ENCODE results near the gene TTC34.
"Not testable (repeated sequence)": the region's sequence is repeated elsewhere in the genome, so short reads cannot be mapped to it uniquely, and the experiment has no call there.

The TTC34 gene

DNA sequence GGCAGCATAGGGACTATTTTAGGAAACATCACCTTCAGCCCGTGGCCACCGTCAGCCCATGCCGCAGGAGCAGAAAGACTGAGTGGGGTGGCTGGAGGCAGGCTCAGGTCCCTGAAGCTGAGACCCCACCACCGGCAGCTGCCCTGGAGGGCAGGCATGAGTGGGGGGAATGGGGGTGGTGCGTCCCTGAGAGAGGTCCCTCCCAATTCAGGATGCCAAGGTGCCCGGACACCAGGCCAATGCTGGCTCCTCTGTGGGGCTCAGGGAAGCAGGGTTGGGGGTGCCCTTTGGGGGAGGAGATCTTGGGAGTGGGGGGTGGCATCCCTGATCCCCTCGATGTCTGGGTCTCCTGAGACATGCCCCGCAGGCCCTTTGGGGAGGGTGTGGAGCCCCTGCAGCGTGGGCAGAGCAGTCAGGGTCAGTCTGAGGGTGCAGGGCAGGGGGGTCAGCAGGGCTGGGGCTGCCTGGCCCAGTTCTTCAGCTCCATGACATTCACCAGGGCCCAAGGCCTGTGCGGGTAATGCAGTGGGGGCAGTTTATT is 998 bp upstream of the TTC34 start:
- Mint-ChIP-seq H3K4me1 (ENCODE audit: low read depth) (peaks cover 5% of the 10 kb centered on the region), H3K27ac (no peak overlapping the region), H3K36me3 (ENCODE audit: low read depth) (no peaks in the 10 kb centered on the region), H3K4me3 (no peak overlapping the region), H3K27me3 (no peaks in the 10 kb centered on the region), H3K9me3 (no peaks in the 10 kb centered on the region)
- intact Hi-C loops (cut with micrococcal nuclease): no loop called here

DNA sequence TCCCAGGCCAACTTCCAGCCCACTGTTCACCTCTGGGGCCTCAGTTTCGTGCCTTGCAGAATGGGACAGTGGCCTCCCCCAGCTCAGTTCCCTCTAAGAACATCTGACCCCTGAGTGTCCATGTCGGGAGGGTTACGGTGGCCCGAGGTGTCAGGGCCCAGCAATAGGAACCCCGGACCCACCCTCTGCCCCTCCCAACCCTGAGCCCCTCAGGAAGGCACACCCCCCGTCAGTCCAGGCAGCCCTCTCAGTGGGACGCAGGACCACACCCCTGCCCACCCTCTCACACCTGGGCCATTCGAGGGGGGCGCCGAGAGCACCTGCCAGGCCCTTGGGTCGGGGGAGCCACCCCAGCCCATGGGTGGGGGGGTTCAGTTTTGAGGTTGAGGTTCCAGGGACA is 447 bp downstream of the TTC34 start:
- Mint-ChIP-seq H3K27ac (no peak overlapping the region), H3K4me1 (ENCODE audit: low read depth) (peaks cover 5% of the 10 kb centered on the region), H3K36me3 (ENCODE audit: low read depth) (no peaks in the 10 kb centered on the region), H3K4me3 (no peak overlapping the region), H3K27me3 (peaks cover 3% of the 10 kb centered on the region), H3K9me3 (no peaks in the 10 kb centered on the region)
- intact Hi-C loops (cut with micrococcal nuclease): no loop called here

DNA sequence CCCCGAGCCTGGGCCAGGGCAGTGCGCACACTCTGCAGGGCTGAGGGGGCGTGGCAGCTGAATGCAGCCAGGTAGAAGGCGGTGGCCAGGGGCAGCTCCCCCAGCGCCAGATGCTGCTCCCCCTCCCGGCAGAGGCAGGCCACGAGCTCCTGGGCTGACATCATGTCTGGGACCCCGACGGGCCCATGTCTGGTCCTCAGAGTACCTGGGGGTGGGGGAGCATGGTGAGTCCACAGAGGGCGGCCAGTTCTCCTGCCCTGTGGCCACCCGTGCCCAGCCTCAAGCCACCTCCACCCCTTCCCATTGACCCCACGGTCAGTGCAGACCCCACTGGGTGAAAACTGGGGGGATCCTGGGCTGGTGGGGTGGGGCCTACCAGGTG is 838 bp downstream of the TTC34 start:
- no peak overlapping the region for H3K4me3 Mint-ChIP-seq
- no peaks in the 10 kb centered on the region for H3K36me3 Mint-ChIP-seq (ENCODE audit: low read depth)
- peaks cover 5% of the 10 kb centered on the region for H3K4me1 Mint-ChIP-seq (ENCODE audit: low read depth)
- H3K27ac Mint-ChIP-seq: no peak overlapping the region
- no peaks in the 10 kb centered on the region for H3K9me3 Mint-ChIP-seq
- intact Hi-C loops (cut with micrococcal nuclease): no loop called here
- H3K27me3 Mint-ChIP-seq: peaks cover 3% of the 10 kb centered on the region

DNA sequence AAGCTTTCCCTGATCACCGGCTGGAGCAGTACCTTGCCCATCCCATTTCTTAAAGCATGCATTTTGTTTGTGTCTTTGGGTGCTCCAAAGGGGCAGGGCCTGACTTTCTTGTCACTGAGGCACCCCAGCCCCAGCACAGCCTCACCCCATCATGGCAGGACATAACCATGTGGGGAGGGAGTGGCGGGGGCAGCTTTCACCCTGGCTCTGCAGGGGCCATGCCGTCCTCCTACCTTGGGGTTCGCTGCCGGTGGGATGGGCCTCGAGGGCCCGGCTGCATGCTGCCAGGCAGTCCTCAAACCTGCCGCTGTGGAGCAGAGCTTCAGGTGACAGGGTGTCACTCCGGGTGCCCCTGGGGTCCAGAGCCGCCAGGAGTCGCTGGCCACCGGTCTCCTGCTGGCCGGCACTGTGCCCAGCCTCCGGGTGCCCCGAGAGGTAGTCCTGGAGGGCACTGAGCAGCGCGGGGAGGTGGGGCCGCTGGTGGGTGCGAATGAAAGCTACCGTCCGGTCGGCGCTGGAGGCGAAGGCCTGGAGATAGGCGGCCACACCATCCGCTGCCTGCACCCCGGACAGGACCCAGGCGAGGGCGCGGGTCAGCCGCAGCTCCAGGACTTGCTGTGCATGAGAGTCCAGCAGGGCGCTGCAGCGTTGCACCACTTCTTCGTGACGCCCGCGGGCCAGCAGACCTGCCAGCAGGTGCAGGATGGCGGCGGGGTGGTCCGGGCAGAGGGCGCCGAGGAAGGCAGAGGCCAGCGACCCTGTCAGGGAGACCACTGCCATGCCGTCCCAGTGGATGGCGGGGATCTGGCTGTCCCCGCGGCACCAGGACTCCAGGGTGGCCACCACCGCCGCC is 1.5 kb downstream of the TTC34 start:
- no peaks in the 10 kb centered on the region for H3K36me3 Mint-ChIP-seq (ENCODE audit: low read depth)
- no peak overlapping the region for H3K27ac Mint-ChIP-seq
- no peaks in the 10 kb centered on the region for H3K9me3 Mint-ChIP-seq
- H3K4me3 Mint-ChIP-seq: no peak overlapping the region
- intact Hi-C loops (cut with micrococcal nuclease): no loop called here
- H3K27me3 Mint-ChIP-seq: peaks cover 3% of the 10 kb centered on the region
- peaks cover 5% of the 10 kb centered on the region for H3K4me1 Mint-ChIP-seq (ENCODE audit: low read depth)

DNA sequence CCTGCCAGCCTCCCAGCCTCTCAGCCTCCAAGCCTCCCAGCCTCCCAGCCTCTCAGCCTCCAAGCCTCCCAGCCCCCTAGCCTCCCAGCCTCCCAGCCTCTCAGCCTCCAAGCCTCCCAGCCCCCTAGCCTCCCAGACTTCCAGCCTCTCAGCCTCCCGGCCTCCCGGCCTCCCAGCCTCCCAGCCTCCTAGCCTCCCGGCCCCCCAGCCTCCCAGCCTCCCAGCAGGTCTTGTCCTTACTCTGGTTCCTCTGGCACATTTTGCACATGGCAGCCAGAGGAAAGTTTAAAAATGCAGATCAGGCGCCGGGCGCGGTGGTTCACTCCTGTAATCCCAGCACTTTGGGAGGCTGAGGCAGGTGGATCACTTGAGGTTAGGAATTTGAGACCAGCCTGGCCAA is 2.5 kb downstream of the TTC34 start:
- H3K4me3 Mint-ChIP-seq; H3K36me3 Mint-ChIP-seq (ENCODE audit: low read depth); intact Hi-C loops (cut with micrococcal nuclease); H3K27me3 Mint-ChIP-seq; H3K9me3 Mint-ChIP-seq; H3K4me1 Mint-ChIP-seq (ENCODE audit: low read depth); H3K27ac Mint-ChIP-seq: not testable (repeated sequence)

DNA sequence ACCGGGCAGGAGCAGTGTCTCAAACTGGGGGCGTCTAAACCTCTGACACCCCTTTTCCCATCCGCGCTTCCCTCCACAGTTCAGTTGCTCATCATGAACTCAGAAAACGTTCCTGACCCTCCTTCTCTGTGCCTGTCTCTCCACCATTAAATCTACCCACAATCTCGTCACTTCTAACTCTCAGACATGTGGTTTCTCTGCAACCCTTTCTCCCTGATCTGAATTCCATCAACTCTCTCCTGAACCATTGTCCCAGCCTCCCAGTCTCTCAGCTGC is 3.8 kb downstream of the TTC34 start:
- Mint-ChIP-seq H3K4me3 (no peak overlapping the region), H3K27me3 (peaks cover 9% of the 10 kb centered on the region), H3K36me3 (ENCODE audit: low read depth) (no peaks in the 10 kb centered on the region), H3K9me3 (peaks cover 13% of the 10 kb centered on the region), H3K27ac (no peak overlapping the region), H3K4me1 (ENCODE audit: low read depth) (peaks cover 5% of the 10 kb centered on the region)
- intact Hi-C loops (cut with micrococcal nuclease): no loop called here

DNA sequence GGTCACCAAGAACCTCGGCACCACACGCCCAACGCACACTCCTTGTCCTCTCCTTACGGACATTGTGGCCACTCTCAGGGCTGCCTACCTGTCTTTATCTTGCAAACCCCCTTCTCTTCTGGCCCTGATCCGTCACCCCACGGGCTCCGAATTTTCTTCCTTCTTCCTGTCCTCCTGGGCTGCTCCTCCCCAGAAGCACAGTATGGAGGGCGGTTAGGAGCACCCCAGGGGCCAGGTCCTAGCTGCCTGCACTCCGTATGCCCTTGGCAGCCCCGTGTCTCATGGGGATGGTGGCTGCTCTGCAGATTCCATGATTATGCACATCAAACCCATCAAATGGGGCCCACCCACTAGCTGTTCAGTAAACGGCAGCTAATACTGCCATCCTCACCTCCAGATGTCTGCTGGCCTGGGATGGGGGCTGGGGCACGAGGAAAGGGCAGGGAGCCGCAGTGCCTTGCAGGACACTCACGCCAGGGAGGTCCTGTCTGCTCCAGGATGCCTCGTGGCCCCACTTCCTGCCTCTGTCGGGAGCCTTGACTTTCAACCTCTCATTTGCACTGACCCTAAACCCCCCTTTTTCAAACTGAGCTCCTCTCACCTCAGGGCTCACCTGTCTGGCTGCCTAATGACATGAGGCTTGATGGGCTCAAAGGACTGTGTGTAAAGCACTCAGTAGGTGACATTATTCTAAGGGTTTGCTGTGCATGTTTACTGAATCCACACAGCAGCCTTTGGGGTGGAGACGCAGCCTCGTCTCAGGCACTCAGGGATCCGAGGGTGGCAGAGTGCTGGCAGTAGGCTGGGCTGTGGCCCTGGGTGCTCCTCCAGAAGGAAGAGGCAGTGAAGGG is 4.4 kb downstream of the TTC34 start:
- no peaks in the 10 kb centered on the region for H3K36me3 Mint-ChIP-seq (ENCODE audit: low read depth)
- H3K27ac Mint-ChIP-seq: no peak overlapping the region
- H3K4me1 Mint-ChIP-seq (ENCODE audit: low read depth): peaks cover 5% of the 10 kb centered on the region
- intact Hi-C loops (cut with micrococcal nuclease): no loop called here
- H3K4me3 Mint-ChIP-seq: no peak overlapping the region
- peaks cover 19% of the 10 kb centered on the region for H3K9me3 Mint-ChIP-seq
- peaks cover 14% of the 10 kb centered on the region for H3K27me3 Mint-ChIP-seq

DNA sequence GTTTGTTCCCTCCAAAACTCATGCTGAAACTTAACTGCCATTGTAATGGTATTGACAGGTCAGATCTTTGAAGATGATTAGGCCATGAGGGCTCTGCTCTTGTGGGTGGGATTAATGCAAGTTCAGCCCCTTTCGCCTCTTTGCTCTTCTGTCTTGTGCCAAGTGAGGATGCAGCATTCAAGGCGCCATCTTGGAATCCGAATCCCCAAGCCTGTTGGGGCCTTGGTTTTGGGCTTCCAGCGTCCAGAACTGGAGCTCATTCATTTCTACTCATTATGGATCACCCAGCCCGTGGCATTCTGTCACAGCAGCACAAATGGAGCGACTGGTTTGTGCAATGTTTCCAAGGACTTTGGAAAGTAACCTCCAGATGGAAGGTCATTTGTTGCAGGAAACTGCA is 5.6 kb downstream of the TTC34 start:
- Mint-ChIP-seq H3K27ac (no peak overlapping the region), H3K4me1 (ENCODE audit: low read depth) (no peaks in the 10 kb centered on the region), H3K9me3 (peaks cover 27% of the 10 kb centered on the region), H3K36me3 (ENCODE audit: low read depth) (no peaks in the 10 kb centered on the region), H3K4me3 (no peak overlapping the region), H3K27me3 (peaks cover 24% of the 10 kb centered on the region)
- intact Hi-C loops (cut with micrococcal nuclease): no loop called here

DNA sequence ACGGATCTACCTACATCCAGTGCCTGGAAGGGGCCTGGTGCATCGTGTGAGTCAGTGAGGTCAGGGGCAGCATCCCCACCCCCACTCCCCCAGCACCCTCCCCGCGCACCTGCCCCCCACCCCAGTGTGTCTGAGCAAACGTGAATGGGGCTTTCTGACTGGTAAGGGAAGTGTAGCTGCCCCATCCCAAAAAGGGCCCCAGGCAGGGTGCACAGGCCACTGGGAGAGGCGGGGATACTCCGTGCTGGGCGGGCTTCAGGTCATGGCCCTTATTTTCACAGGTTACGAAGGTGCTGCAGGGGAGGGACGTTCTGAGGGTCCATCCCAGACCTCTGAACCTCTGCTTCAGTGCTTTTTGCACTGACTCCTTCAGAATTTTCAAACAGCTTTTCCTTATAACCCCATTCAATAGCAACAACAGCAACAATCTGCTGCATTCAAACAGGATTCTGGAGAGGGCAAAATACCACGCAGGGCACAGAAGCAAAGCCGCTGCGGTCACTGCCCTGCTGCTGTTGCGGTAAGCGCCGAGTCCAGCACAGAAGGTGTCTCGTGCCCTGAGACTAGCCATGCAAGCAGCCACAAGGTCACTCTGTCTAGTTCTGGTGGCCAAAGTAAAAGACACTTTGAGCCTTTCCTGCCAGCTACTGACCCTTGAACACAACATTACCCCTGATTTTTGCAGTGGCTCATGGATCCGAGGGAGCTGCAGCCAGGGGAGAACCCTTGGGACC is 10.3 kb downstream of the TTC34 start:
- H3K27ac Mint-ChIP-seq: no peak overlapping the region
- H3K4me3 Mint-ChIP-seq: no peak overlapping the region
- H3K27me3 Mint-ChIP-seq: peaks cover 60% of the 10 kb centered on the region
- H3K9me3 Mint-ChIP-seq: peaks cover 27% of the 10 kb centered on the region
- intact Hi-C loops (cut with micrococcal nuclease): no loop called here
- no peaks in the 10 kb centered on the region for H3K36me3 Mint-ChIP-seq (ENCODE audit: low read depth)
- peaks cover 14% of the 10 kb centered on the region for H3K4me1 Mint-ChIP-seq (ENCODE audit: low read depth)

DNA sequence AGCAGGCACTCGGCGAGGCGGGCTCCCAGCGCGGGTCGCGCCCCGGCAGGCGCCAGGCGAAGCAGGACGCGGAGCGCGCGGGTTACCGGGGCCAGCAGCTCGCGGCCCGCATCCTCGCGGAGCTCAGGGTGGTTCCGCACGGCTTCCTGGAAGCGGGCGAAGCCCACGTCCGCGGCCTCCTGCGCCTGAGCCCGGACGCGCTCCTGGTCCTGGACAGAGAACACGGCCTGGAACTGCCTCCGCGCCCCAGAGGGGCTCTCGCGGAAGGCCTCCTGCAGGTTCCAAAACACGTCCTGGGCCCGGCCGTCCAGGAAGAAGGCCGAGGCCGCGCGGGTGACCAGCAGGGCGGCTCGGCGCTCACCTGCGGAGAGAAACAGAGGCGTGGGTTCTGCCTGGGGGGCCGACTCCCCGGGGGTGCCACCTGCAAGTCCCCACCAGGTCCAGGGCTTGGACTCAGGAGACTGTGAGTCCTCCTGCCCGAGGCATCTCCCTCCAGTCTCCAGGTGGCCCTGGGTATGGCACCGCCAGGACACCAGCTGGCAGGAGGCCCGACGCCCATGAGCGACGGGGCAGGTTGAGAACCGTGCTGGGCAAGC is 11.4 kb downstream of the TTC34 start:
- no peak overlapping the region for H3K4me3 Mint-ChIP-seq
- peaks cover 60% of the 10 kb centered on the region for H3K27me3 Mint-ChIP-seq
- H3K36me3 Mint-ChIP-seq (ENCODE audit: low read depth): no peaks in the 10 kb centered on the region
- no peak overlapping the region for H3K27ac Mint-ChIP-seq
- peaks cover 27% of the 10 kb centered on the region for H3K9me3 Mint-ChIP-seq
- H3K4me1 Mint-ChIP-seq (ENCODE audit: low read depth): peaks cover 14% of the 10 kb centered on the region
- intact Hi-C loops (cut with micrococcal nuclease): no loop called here

DNA sequence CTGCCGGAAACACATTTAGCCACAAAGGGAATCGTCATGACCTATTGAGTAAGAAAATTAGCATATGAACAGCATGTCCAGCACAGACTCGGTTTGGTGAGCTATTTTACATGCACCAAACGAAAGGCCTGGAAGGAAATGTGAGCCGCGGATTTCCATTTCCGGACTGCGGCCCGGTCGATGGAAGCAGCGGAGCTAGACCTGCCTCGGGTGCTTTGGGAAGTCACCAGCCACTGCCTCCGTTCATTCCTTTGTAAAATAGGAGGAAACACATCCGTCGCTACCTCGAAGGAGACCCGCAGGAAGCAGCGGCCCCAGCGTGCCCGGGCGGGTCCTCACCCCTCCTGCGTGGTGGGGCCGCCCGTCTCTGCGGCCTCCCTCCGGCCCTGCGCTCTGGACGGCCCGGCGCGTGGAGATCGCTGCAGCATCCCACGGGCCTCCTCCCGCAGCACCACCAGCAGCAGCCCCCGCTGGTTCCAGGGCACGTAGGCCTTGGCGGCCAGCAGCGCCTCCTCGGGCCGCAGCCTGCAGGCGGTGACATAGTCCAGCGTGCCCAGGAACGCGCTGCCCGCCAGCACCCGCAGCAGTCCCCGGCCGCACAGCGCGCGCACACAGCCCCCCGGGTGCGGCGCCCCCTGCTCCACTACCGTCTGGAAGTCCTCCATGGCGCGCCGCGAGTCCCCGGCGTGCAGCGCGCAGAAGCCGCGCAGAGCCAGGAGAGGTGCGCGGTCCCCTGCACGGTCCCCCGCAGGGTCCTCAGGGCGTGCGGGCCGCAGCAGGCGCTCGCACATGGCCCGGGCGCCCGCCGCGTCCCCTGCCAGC is 12.1 kb downstream of the TTC34 start:
- Mint-ChIP-seq H3K4me1 (ENCODE audit: low read depth) (peaks cover 14% of the 10 kb centered on the region), H3K4me3 (no peak overlapping the region), H3K27ac (no peak overlapping the region), H3K9me3 (peaks cover 27% of the 10 kb centered on the region), H3K27me3 (peaks cover 60% of the 10 kb centered on the region), H3K36me3 (ENCODE audit: low read depth) (no peaks in the 10 kb centered on the region)
- intact Hi-C loops (cut with micrococcal nuclease): no loop called here

DNA sequence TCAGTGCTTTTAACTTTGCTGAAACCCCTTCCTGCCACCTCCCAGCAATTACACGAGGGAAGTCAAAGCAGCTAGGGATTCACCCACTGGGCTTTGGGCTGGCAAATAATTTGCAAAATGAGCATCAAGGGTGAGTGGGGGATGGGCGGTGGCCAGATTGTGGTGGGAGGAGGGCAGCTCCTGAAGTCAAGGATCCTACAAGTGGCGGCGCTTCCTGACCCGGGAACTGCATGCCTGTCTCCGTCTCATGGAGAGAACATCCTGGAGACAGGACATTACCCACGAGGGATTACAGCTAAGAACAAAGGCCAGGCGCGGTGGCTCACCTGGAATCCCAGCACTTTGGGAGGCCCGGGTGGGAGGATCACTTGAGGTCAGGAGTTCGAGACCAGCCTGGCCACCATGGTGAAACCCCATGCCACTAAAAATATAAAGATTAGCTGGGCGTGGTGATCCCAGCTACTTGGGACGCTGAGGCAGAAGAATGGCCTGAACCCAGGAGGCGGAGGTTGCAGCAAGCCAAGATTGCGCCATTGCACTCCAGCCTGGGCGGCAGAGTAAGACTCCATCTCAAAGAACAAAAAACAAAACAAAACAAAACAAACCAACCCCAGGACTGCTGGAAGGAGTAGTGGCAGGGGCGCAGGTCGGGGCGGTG is 12.9 kb downstream of the TTC34 start:
- Mint-ChIP-seq H3K27me3 (peaks cover 59% of the 10 kb centered on the region), H3K27ac (no peak overlapping the region), H3K4me1 (ENCODE audit: low read depth) (peaks cover 14% of the 10 kb centered on the region), H3K36me3 (ENCODE audit: low read depth) (no peaks in the 10 kb centered on the region), H3K4me3 (no peak overlapping the region), H3K9me3 (peaks cover 23% of the 10 kb centered on the region)
- intact Hi-C loops (cut with micrococcal nuclease): no loop called here
